Esophagus (tissue), 2 donors: ENCODE measurements around the gene FGFR2. TPM values are rescaled to one million over a fixed set of nuclear protein-coding genes. Genes with fewer than 3 reads are reported as not detected.

ENCODE experiments used
- H3K27ac ChIP-seq, 2 donors: one replicate each; pipeline ENCODE4 v1.5.1; 2013; ENCODE audit warnings: low read depth in 2 of 2, mild to moderate bottlenecking in 2 of 2, inconsistent platforms in 1 of 2, low read length in 1 of 2, moderate library complexity in 1 of 2
- H3K27me3 ChIP-seq, 2 donors: one replicate each; pipeline ENCODE4 v1.6.1; 2013; ENCODE audit warnings: low read length in 2 of 2, control low read depth in 1 of 2, mild to moderate bottlenecking in 1 of 2; ENCODE audit not compliant: insufficient read depth in 2 of 2, control insufficient read depth in 1 of 2
- H3K36me3 ChIP-seq, 2 donors: one replicate each; pipeline ENCODE4 v1.6.1; 2013; ENCODE audit warnings: low read length in 1 of 2; ENCODE audit not compliant: control insufficient read depth in 2 of 2, insufficient read depth in 2 of 2
- H3K4me1 ChIP-seq, 2 donors: one replicate each; pipeline ENCODE4 v1.6.1; 2013; ENCODE audit warnings: low read length in 1 of 2; ENCODE audit not compliant: control insufficient read depth in 2 of 2, insufficient read depth in 2 of 2
- H3K4me3 ChIP-seq, 2 donors: one replicate each; pipeline ENCODE4 v1.5.1; 2013; ENCODE audit warnings: low read length in 2 of 2, mild to moderate bottlenecking in 2 of 2, low read depth in 1 of 2, moderate library complexity in 1 of 2
- H3K9me3 ChIP-seq, 2 donors: one replicate each; pipeline ENCODE4 v1.6.1; 2013; ENCODE audit warnings: mild to moderate bottlenecking in 2 of 2, low read depth in 1 of 2, low read length in 1 of 2, moderate library complexity in 1 of 2; ENCODE audit not compliant: control insufficient read depth in 2 of 2, insufficient read depth in 1 of 2
- WGBS, 2 donors: extraction: QIAGEN DNeasy Blood & Tissue Kit; methylation state at CpG; one replicate each; pipeline ENCODE4 v1.1.7; 2013; 5-methylcytosine and 5-hydroxymethylcytosine counted together
- polyA plus RNA-seq, 2 donors: library from polyadenylated mRNA; stranded (reverse); fragments of 200-250 nt; gene quantifications; one replicate each; pipeline ENCODE4 v1.2.3, GENCODE V29; 2013
- donor health status: healthy with polysubstance abuse.
- donor health status: Bipolar disorder and iron deficiency.

The FGFR2 gene
- polyA plus RNA-seq, 2 donors: 10.8 to 15.4 TPM

GRCh38 chr10:121455377-121455776 is 142.9 kb downstream of the FGFR2 start:
- Histone ChIP-seq H3K27ac (no peak overlapping the region), H3K4me3 (no peak overlapping the region), H3K36me3 (no peaks in the 10 kb centered on the region), H3K9me3 (no peaks in the 10 kb centered on the region), H3K27me3 (no peaks in the 10 kb centered on the region), H3K4me1 (peaks cover 3 to 7% of the 10 kb centered on the region in 2 donors)
- WGBS, 2 donors: 59 to 64% methylated on average over 5 of the region's 5 CpGs

- Histone ChIP-seq H3K4me1 (peaks cover 3 to 9% of the 10 kb centered on the region in 2 donors), H3K4me3 (no peak overlapping the region), H3K36me3 (no peaks in the 10 kb centered on the region), H3K27ac (no peak overlapping the region), H3K9me3 (no peaks in the 10 kb centered on the region), H3K27me3 (no peaks in the 10 kb centered on the region)
- 79 to 95% methylated on average over 4 of the region's 4 CpGs for WGBS, 2 donors
These were observed 143.5 kb downstream of the FGFR2 start for GRCh38 chr10:121454781-121455180.

- Histone ChIP-seq H3K27me3 (no peaks in the 10 kb centered on the region), H3K9me3 (no peaks in the 10 kb centered on the region), H3K27ac (no peak overlapping the region), H3K4me3 (no peak overlapping the region), H3K4me1 (peaks cover 0 to 3% of the 10 kb centered on the region in 2 donors), H3K36me3 (no peaks in the 10 kb centered on the region)
- 73 to 82% methylated on average over 3 of the region's 3 CpGs for WGBS, 2 donors
These were observed 145.1 kb downstream of the FGFR2 start for GRCh38 chr10:121453160-121453559.

GRCh38 chr10:121452581-121452980 is 145.7 kb downstream of the FGFR2 start:
- Histone ChIP-seq H3K4me3 (no peak overlapping the region), H3K27ac (no peak overlapping the region), H3K36me3 (no peaks in the 10 kb centered on the region), H3K9me3 (no peaks in the 10 kb centered on the region), H3K4me1 (peaks cover 0 to 3% of the 10 kb centered on the region in 2 donors), H3K27me3 (no peaks in the 10 kb centered on the region)
- WGBS, 2 donors: 58 to 67% methylated on average over 4 of the region's 4 CpGs

GRCh38 chr10:121450247-121450646 is 148.0 kb downstream of the FGFR2 start:
- H3K36me3 ChIP-seq: no peaks in the 10 kb centered on the region
- H3K9me3 ChIP-seq: no peaks in the 10 kb centered on the region
- 63 to 79% methylated on average over 6 of the region's 6 CpGs for WGBS, 2 donors
- H3K27me3 ChIP-seq: no peaks in the 10 kb centered on the region
- peaks cover 0 to 3% of the 10 kb centered on the region in 2 donors for H3K4me1 ChIP-seq
- no peak overlapping the region for H3K27ac ChIP-seq
- H3K4me3 ChIP-seq: no peak overlapping the region

- no peak overlapping the region for H3K27ac ChIP-seq
- whole genome bisulfite sequencing, 2 donors: 72 to 86% methylated on average over 4 of the region's 4 CpGs
These were observed 148.7 kb downstream of the FGFR2 start for GRCh38 chr10:121449482-121449924.

GRCh38 chr10:121448766-121449421 is 149.3 kb downstream of the FGFR2 start:
- Histone ChIP-seq H3K4me1 (peaks cover 0 to 3% of the 10 kb centered on the region in 2 donors), H3K4me3 (no peak overlapping the region), H3K27me3 (no peaks in the 10 kb centered on the region), H3K27ac (no peak overlapping the region), H3K36me3 (no peaks in the 10 kb centered on the region), H3K9me3 (no peaks in the 10 kb centered on the region)
- WGBS, 2 donors: 54 to 77% methylated on average over 5 of the region's 5 CpGs

More at GRCh38 chr10:121449482-121449924, 148.7 kb downstream of the FGFR2 start:
- peaks cover 0 to 3% of the 10 kb centered on the region in 2 donors for H3K4me1 ChIP-seq
- no peaks in the 10 kb centered on the region for H3K27me3 ChIP-seq
- H3K9me3 ChIP-seq: no peaks in the 10 kb centered on the region
- no peaks in the 10 kb centered on the region for H3K36me3 ChIP-seq
- H3K4me3 ChIP-seq: no peak overlapping the region

GRCh38 chr10:121444520-121445165 is 153.6 kb downstream of the FGFR2 start:
- Histone ChIP-seq H3K27me3 (no peaks in the 10 kb centered on the region), H3K4me3 (no peak overlapping the region), H3K4me1 (no peaks in the 10 kb centered on the region), H3K36me3 (no peaks in the 10 kb centered on the region), H3K9me3 (no peaks in the 10 kb centered on the region), H3K27ac (no peak overlapping the region)
- 59 to 64% methylated on average over 8 of the region's 8 CpGs for WGBS, 2 donors

- no peaks in the 10 kb centered on the region for H3K9me3 ChIP-seq
- H3K4me1 ChIP-seq: no peaks in the 10 kb centered on the region
- WGBS, 2 donors: 49 to 60% methylated on average over 5 of the region's 5 CpGs
- no peak overlapping the region for H3K27ac ChIP-seq
- no peaks in the 10 kb centered on the region for H3K27me3 ChIP-seq
- H3K36me3 ChIP-seq: no peaks in the 10 kb centered on the region
- H3K4me3 ChIP-seq: no peak overlapping the region
These were observed 155.9 kb downstream of the FGFR2 start for GRCh38 chr10:121442086-121442935.
